Epithelial cell of proximal tubule (primary cell): ENCODE results near the gene KLHL3. TPM values are rescaled to one million over a fixed set of nuclear protein-coding genes. Genes with fewer than 3 reads are reported as not detected.

Experiments used
- DNase-seq: peaks from one replicate; pipeline ENCODE4 v3.0.0-alpha.2; 2011; ENCODE audit warnings: low read depth
- H3K4me3 ChIP-seq: 2 replicates; pipeline ENCODE4 v1.5.1; 2011; ENCODE audit warnings: low read depth, mild to moderate bottlenecking, low read length
- total RNA-seq: library from RNA; depleted of rRNA; stranded (reverse); fragments of >200 nt; gene quantifications from 2 replicates; pipeline ENCODE4 v1.2.3, GENCODE V29; 2015
- TF ChIP-seq, protein P1 (sequence below): conservative IDR thresholded peaks from 2 replicates; pipeline ENCODE4 v1.5.1; 2012; ENCODE audit warnings: low read depth, mild to moderate bottlenecking, low read length

KLHL3 gene
- total RNA-seq, 1 donor from 2014 or later: 1.1 TPM

DNA sequence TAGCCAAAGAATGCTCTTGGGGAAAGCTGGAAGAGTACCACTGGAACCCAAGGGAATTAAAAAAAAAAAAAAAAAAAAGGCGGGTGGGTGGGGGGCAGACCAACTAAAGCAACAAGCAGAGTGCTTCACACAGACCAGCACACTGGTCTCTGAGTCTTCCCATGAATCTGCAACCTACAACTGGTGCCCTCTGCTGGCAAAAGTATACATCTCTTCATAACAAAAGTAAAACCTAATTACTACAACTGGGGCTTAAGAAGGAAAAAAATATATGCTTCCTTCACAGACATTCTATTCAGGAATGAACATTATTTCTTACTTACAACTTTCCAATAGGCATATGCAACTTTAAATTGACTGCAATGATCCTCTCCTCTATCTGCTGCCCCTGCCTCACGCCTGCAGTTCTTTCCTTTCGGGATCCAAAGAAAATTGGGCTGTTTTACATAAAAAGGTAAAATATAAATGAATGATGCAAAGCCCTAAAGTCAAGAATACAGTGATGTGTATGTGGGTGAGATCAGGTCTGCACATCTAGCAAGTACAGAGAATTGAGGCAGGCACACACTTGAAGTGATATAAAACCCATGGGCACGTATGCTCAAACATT lies 7.2 kb upstream of the KLHL3 start:
- H3K4me3 ChIP-seq: no peak overlapping the region
- DNase-seq: no peak
- TF ChIP-seq, protein P1, sequence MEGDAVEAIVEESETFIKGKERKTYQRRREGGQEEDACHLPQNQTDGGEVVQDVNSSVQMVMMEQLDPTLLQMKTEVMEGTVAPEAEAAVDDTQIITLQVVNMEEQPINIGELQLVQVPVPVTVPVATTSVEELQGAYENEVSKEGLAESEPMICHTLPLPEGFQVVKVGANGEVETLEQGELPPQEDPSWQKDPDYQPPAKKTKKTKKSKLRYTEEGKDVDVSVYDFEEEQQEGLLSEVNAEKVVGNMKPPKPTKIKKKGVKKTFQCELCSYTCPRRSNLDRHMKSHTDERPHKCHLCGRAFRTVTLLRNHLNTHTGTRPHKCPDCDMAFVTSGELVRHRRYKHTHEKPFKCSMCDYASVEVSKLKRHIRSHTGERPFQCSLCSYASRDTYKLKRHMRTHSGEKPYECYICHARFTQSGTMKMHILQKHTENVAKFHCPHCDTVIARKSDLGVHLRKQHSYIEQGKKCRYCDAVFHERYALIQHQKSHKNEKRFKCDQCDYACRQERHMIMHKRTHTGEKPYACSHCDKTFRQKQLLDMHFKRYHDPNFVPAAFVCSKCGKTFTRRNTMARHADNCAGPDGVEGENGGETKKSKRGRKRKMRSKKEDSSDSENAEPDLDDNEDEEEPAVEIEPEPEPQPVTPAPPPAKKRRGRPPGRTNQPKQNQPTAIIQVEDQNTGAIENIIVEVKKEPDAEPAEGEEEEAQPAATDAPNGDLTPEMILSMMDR: peak; percentile 76

DNA sequence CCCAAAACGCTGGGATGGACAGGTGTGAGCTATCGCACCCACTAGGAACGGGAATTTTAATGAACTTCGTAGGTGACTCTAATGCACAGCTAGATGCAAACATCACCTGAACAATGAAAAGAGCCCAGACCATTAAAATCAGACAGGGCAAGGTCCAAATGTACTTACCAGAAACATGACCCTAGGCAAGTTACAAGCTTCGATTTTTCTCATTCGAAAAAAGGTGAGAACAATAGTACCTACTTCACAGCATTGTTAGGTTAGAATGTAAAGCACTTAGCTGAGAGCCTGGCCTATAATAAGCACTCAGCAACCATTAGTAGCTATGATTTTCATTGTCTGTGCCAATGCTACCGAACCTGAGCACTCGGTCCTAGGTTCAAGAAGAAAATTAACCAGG lies 5.8 kb upstream of the KLHL3 start:
- no peak for DNase-seq
- H3K4me3 ChIP-seq: no peak overlapping the region
- TF ChIP-seq, protein P1: no peak

DNA sequence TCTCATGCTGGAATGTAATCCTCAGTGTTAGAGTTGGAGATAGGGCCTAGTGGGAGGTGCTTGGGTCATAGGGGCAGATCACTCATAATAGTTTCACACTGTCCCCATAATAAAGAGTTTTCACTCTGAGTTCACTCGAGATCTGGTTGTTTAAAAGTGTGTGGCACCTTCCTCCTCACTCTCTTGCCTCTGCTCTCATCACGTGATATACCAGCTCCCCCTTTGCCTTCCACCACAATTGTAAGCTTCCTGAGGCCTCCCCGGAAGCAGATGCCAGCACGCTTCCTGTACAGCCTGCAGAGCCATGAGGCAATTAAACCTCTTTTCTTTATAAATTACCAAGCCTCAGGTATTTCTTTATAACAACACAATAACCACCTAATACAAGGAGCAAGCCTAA lies 3.8 kb upstream of the KLHL3 start:
- no peak for DNase-seq
- TF ChIP-seq, protein P1: no peak

DNA sequence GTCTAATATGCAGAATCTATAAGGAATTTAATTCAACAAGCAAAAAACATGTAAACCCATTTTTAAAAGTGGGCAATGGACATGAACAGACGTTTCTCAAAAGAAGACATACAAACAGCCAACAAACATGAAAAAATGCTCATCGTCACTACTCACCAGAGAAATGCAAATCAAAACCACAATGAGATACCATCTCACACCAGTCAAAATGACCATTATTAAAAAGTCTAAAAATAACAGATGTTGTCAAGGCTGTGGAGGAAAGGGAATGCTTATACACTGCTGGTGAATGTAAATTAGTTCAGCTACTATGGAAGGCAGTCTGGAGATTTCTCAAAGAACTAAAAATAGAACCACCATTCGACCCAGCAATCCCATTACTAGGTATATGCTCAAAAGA lies 3.1 kb upstream of the KLHL3 start:
- no peak overlapping the region for H3K4me3 ChIP-seq
- TF ChIP-seq, protein P1: no peak
- no peak for DNase-seq

More for the DNA sequence above, 3.8 kb upstream of the KLHL3 start:
- H3K4me3 ChIP-seq: no peak overlapping the region

DNA sequence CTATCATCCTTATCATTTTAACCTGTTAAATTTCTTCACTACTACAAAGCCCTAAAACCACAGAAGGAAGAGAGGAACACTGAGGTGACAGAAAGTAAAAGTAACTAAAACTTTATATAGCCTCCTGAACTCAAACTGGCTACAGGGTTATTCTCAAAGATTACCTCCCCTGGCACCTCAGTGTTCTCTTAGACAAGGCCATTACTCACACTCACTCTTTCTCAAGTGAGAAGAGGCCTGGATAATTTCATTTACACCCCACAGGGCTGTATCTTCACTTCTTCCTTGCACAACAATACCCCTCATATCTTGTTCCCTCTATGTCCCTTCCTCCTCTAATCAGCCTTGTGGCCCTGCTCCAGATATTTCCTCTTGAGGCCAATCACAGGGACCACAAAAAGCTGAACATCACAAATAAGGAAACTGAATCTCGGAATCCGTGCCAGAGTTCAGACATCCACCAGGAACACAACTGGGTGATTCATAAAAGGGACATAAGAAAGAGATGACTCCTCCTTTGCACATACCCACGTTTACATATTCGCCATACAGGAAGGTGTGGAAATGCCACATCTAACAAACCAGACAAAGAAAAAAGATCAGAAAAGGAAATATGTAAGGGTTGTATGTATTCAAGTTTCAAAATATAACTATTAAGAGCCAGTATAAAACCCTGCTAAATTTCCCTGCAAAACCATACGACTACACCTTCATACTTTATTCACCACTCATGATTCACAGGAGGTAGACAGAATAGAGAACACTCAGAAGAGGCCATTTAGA lies 1.7 kb upstream of the KLHL3 start:
- no peak for DNase-seq
- TF ChIP-seq, protein P1: no peak
- no peak overlapping the region for H3K4me3 ChIP-seq

DNA sequence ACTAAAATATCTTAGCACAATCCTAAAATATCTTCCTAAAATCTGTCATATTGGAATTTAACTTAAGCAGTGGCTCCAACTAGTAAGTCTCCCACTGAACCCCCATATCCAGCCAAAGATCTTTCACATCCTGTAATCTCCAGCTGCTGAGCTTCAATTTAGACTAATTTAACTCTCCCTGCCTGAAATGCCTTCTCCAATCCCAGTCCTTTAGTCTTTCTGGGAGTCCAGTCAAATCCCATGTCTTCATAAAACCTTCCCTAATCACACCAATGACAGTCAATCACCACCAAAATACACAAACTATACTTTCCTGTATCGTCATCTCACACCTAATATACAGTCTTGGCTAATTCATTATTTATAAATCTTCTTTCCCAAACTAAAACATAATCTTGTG lies 607 bp upstream of the KLHL3 start:
- DNase-seq: no peak
- H3K4me3 ChIP-seq: no peak overlapping the region
- TF ChIP-seq, protein P1: no peak
